RPMI8226 (cell line): ENCODE data around the gene CHST12.
"Not testable (repeated sequence)": the region's sequence is repeated elsewhere in the genome, so short reads cannot be mapped to it uniquely, and the experiment has no call there.

Experiments used
- DNase-seq: peaks from one replicate; pipeline ENCODE4 v3.0.0-alpha.2; 2015

The CHST12 gene

GRCh38 chr7:2403014-2403717, at the start of gene CHST12:
Gene CHST12, plus strand, starts transcription at chr7:2403611. Its CDS starts 29,029 bp downstream, at chr7:2432640.
- DNase-seq: peak; percentile 97

- DNase-seq: peak; percentile 95
These were observed 49.5 kb upstream of the CHST12 start for GRCh38 chr7:2353936-2354185.

DNA sequence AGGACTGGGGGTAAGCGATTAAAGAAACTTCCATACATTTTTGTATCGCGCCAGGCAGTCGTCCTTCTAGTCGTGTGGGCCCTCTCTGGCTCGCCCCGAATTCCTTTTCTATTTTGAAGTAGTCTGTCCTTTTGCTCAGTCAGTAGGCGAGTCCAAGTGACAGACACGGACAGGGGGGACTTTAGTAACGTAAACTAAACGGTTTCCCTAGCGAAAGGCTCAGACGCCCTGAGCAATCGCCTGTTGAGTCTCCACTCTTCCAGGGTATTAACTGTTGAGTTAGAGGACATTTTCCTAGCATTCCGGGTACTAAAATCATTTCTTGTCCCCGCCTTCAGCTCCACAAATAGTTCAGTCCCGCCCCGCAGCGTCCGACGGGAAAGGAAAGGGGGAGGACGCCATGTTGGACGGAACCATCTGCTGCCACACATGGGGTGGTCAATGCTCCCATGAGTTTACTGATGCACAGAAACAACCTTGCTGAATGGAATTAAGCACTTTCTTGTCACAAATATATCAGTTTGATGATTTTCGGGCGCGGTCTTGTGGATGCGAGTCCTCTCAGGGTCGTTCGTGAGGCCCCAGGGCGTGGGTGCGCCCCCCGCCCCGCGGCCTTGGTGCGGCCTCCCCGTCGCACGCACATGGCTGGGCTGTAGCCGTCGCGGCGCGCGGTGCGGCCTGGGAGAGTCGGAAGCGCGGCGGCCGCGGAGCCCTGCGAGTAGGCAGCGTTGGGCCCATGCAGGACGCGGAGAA, 49.0 kb upstream of the CHST12 start, which contains the start of gene EIF3B:
Gene EIF3B, plus strand, starts transcription at position 642 of the 753 bp plus-strand sequence. Its CDS starts 95 bp downstream, at position 737.
- DNase-seq: peak; percentile 97

DNA sequence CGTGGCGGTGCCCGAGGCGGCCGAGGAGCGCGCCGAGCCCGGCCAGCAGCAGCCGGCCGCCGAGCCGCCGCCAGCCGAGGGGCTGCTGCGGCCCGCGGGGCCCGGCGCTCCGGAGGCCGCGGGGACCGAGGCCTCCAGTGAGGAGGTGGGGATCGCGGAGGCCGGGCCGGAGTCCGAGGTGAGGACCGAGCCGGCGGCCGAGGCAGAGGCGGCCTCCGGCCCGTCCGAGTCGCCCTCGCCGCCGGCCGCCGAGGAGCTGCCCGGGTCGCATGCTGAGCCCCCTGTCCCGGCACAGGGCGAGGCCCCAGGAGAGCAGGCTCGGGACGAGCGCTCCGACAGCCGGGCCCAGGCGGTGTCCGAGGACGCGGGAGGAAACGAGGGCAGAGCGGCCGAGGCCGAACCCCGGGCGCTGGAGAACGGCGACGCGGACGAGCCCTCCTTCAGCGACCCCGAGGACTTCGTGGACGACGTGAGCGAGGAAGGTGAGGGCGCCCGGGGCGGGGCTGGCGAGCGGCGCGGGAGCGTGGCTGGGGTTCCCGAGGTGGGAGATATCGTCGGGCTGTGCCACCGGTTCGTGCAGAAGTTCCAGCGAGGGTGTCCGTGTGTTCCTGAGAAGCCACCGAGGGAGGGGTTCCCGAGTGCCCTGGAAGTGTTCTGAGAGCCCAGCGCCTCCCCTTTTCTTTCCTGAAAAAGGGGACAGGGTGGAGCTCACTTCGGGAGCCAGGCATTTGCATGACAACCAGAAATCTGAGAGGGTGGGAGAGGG, 48.3 kb upstream of the CHST12 start:
- peak; percentile 34 for DNase-seq

- DNase-seq: no peak
These were observed 47.8 kb upstream of the CHST12 start for GRCh38 chr7:2355705-2356008.

DNA sequence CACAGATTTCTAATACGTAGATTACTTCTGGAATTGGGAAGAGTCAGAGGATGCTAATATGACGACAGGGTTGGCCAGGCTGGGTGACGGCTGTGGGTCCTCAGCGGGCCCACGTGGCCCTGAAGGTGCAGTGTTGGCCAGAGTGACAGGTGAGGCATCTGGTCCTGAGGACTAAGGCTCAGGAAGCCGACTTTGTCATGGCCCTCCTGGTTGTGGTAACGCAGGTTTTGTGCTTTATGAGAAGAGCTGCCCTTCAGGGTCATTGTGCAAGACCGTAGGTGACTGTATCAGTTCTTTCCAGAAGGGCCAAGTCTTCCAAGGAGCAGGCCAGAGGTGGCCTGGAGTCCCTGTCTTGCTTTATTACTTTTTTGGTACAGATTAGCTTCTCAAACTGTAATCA, 46.2 kb upstream of the CHST12 start:
- no peak for DNase-seq

- no peak for DNase-seq
These were observed 45.8 kb upstream of the CHST12 start for GRCh38 chr7:2357571-2357970.

- DNase-seq: no peak
These were observed 44.4 kb upstream of the CHST12 start for GRCh38 chr7:2358968-2359527.

- DNase-seq: no peak
These were observed 43.8 kb upstream of the CHST12 start for GRCh38 chr7:2359610-2360009.

DNA sequence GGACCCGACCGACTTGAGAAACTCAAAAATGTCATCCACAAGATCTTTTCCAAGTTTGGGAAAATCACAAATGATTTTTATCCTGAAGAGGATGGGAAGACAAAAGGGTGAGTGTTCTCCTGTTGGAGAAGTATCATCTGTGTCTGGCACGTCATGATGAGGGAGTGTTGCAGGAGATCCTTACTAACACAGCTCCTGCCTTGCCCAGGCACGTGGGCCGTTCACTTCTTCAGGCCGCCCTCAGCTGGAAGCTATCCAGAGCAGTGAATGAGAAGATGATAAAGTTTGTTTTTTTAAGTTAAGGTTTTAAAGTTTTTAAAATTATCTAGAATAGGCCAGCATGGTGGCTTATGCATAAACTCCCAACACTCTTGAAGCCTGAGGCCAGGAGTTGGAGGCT, 42.6 kb upstream of the CHST12 start:
- no peak for DNase-seq

GRCh38 chr7:2362385-2363088, 40.9 kb upstream of the CHST12 start:
- DNase-seq: no peak

DNA sequence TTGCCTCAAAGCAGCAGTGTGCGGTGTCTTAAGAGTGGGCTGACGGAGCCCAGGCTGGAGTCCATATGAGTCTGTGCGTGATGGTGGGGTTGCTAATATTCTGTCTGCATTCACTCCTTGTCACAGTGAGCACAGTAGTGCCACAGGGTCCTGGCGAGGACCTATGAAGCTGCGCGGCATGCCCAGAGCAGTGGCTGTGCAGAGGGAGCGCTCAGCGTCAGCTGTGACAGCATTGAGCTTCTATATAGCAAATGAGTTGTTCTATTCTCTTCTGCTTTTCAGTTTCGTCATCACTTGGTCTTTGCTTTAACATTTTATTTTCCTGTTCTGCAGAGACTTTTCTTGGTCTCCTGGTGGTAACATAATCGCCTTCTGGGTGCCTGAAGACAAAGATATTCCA, 34.3 kb upstream of the CHST12 start:
- no peak for DNase-seq

GRCh38 chr7:2371329-2371728, 32.1 kb upstream of the CHST12 start:
- no peak for DNase-seq

GRCh38 chr7:2372724-2373123, 30.7 kb upstream of the CHST12 start:
- no peak for DNase-seq

DNA sequence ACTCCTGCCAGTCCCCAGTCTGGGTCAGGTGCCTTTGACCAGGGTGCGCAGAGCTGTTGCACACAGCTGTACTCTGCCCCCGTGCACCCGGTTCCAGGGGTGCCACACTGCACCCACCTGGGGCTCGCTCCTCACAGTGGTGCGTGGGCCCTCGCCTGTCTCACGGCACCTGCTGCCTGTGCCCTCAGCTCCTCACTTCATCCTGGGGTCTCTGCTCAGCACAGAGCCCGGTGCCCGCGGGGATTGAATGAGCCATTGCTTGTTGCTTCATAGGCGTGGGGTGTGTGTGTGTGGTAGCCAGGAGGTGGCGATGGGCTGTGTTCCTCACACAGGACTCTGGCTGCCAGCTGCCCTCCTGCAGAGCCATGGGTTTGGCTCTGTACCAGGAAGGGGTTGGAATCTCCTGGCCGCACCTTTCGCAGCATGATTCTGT, 30.3 kb upstream of the CHST12 start:
- DNase-seq: no peak

GRCh38 chr7:2373646-2374045, 29.8 kb upstream of the CHST12 start:
- no peak for DNase-seq

DNA sequence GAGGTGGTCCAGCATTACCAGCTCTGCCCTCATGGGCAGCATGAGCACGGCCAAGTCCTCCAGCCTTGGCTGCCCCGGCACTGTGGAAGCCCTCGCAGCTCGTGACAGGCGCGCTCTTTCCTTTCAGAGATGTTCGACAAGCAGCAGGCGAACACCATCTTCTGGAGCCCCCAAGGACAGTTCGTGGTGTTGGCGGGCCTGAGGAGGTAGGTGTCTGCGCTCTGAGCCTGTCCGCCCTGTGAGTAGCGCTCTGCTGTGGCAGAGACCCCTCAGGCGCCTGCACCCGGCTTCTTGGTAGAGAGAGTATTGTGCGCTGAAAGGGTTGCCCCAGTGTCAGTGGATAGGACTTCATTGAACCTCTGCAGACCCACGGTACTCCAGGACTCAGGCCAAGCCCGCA, 29.0 kb upstream of the CHST12 start:
- no peak for DNase-seq

DNA sequence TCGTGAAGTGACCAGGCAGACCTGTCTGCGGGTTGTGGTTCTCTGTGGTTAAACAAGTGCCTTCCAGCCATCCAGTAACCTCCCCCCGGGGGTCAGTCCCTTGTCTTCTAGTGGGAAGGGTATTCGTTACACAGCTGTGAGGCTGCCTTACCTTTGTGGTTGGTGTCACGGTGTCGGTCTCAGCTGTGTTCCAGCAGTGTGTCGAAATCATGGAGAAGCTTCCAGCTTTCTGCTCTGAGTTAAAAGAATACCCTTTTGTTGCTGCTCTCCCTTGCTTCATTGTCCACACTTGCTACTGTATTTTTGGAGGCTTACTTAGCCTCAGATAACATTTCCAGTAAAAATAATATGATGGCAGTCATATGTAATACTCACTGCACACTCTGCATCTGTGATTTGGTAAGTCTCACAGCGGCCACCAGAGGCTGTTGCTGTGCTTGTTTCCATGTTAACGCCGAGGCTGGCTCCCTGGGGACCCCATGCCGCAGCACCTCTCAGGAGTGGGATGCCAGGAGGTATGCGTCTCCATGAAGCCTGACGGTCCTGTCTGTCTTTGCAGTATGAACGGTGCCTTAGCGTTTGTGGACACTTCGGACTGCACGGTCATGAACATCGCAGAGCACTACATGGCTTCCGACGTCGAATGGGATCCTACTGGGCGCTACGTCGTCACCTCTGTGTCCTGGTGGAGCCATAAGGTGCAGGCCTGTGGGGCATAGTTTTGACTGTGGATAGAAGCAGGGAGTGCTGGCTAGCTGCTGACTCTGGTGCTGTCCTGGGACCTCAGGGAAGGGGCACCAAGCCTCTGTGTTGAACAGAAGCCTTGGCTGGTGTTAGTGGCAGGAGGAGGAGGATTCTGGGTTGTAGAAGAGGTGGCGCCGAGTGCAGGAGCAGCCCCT, 28.3 kb upstream of the CHST12 start:
- DNase-seq: no peak

- no peak for DNase-seq
These were observed 26.9 kb upstream of the CHST12 start for GRCh38 chr7:2376351-2377154.

DNA sequence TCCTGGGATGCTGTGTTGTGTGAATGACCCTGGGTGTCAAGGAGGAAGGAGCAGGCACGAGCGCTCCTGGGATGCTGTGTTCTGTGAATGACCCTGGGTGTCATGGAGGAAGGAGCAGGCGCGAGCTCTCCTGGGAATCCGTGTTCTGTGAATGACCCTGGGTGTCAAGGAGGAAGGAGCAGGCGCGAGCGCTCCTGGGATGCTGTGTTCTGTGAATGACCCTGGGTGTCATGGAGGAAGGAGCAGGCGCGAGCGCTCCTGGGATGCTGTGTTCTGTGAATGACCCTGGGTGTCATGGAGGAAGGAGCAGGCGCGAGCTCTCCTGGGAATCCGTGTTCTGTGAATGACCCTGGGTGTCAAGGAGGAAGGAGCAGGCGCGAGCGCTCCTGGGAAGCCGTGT, 25.9 kb upstream of the CHST12 start:
- DNase-seq: not testable (repeated sequence)

- not testable (repeated sequence) for DNase-seq
These were observed 25.3 kb upstream of the CHST12 start for GRCh38 chr7:2378125-2378524.
